Measurements from ENCODE around the gene JMJD7. TPM values are rescaled to one million over a fixed set of nuclear protein-coding genes. Genes with fewer than 3 reads are reported as not detected.

Gene JMJD7
- total RNA-seq, 1 donor from 2014 or later, result 26.2 TPM

DNA sequence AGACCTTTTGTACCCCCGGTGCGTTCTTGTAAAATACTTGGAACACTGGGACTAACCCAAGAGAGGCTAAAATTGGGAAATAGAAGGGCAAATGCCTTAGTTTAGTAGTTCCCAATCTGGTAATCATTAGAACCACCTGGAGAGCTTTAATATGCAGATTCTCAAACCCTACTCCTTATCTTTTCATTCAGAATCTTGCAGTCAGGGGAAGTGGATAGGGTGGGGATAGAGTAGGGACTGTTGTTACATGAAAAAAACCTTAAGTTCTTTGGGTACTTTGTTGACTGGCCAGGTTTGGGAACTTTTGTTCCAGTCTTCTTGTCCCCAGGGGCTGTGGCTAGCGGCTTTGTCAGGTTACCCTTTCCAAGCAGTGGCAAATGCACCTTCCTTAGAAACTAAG, 37.7 kb upstream of the JMJD7 start:
- no peak overlapping the region for H3K27ac Mint-ChIP-seq
- H3K27me3 Mint-ChIP-seq, result no peaks in the 10 kb centered on the region
- no peak for TF ChIP-seq CTCF (IDR thresholded peaks at IDR 0.05; ENCODE audit: unreplicated experiment)
- H3K4me3 Mint-ChIP-seq (ENCODE audit: low read depth), result no peak overlapping the region
- no peaks in the 10 kb centered on the region for H3K9me3 Mint-ChIP-seq (ENCODE audit: low read depth)
- peaks cover 19% of the 10 kb centered on the region for H3K4me1 Mint-ChIP-seq (ENCODE audit: low read depth)
- H3K36me3 Mint-ChIP-seq (ENCODE audit: insufficient read depth), result no peaks in the 10 kb centered on the region
- DNase-seq (ENCODE audit: low spot score, unreplicated experiment), result no peak

- H3K9me3 Mint-ChIP-seq (ENCODE audit: low read depth), result no peaks in the 10 kb centered on the region
- no peak for TF ChIP-seq CTCF (IDR thresholded peaks at IDR 0.05; ENCODE audit: unreplicated experiment)
- no peaks in the 10 kb centered on the region for H3K27me3 Mint-ChIP-seq
- no peak for DNase-seq (ENCODE audit: low spot score, unreplicated experiment)
- no peaks in the 10 kb centered on the region for H3K36me3 Mint-ChIP-seq (ENCODE audit: insufficient read depth)
- no peak overlapping the region for H3K27ac Mint-ChIP-seq
- peaks cover 19% of the 10 kb centered on the region for H3K4me1 Mint-ChIP-seq (ENCODE audit: low read depth)
- no peak overlapping the region for H3K4me3 Mint-ChIP-seq (ENCODE audit: low read depth)
Observed at GRCh38 chr15:41790756-41791546, 36.9 kb upstream of the JMJD7 start.

DNA sequence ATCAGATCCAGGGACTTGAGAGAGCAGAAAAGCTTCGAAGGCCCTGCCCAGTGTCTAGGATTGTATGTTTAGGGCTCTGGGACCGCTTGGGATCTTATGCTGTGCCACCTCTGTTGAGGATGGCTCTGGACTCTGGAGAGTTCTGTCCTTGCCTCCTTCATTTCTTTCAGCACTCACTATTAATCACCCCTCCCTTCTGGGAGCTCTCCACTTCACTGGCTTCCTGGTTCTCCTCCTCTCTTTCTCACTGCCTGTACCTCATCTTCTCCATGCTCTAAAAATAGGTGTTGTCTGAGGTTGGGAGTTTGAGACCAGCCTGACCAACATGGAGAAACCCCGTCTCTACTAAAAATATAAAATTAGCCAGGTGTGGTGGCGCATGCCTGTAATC, 36.4 kb upstream of the JMJD7 start:
- TF ChIP-seq CTCF (IDR thresholded peaks at IDR 0.05; ENCODE audit: unreplicated experiment), result no peak
- Mint-ChIP-seq H3K4me1 (ENCODE audit: low read depth) (peaks cover 19% of the 10 kb centered on the region), H3K9me3 (ENCODE audit: low read depth) (no peaks in the 10 kb centered on the region), H3K27ac (no peak overlapping the region), H3K4me3 (ENCODE audit: low read depth) (no peak overlapping the region), H3K27me3 (no peaks in the 10 kb centered on the region), H3K36me3 (ENCODE audit: insufficient read depth) (no peaks in the 10 kb centered on the region)
- no peak for DNase-seq (ENCODE audit: low spot score, unreplicated experiment)

DNA sequence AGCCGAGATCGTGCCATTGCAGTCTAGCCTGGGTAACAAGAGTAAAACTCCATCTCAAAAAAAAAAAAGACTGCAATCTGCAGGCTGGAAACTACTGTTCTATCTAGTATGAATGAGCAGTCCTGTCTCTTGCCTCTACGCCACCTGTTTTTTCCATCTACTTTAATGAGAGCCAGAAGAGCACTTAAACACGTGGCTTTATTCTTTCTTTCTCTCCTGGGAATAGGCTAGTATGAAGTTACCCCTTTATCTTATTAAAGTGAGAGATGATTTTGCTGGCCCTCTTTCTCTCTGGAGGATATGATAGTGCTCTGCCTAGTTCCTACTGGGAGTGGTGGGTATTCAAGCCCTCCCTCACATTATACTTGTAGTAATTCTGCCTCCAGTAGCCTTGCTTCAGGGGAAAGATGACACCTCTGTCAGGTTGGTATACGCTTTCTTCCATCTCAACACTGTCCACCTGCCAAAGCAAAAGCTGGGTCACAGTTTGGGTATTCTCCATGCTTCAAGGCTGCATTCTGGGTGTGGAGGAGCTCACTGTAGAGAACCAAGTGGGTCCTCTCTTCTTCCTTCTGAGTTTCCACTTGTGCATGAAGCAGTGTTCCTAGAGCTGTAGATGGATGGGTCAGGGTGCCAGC, 35.8 kb upstream of the JMJD7 start:
- H3K4me1 Mint-ChIP-seq (ENCODE audit: low read depth), result peaks cover 19% of the 10 kb centered on the region
- no peaks in the 10 kb centered on the region for H3K36me3 Mint-ChIP-seq (ENCODE audit: insufficient read depth)
- H3K27ac Mint-ChIP-seq, result no peak overlapping the region
- H3K9me3 Mint-ChIP-seq (ENCODE audit: low read depth), result no peaks in the 10 kb centered on the region
- no peak for DNase-seq (ENCODE audit: low spot score, unreplicated experiment)
- H3K4me3 Mint-ChIP-seq (ENCODE audit: low read depth), result no peak overlapping the region
- H3K27me3 Mint-ChIP-seq, result no peaks in the 10 kb centered on the region
- TF ChIP-seq CTCF (IDR thresholded peaks at IDR 0.05; ENCODE audit: unreplicated experiment), result no peak

DNA sequence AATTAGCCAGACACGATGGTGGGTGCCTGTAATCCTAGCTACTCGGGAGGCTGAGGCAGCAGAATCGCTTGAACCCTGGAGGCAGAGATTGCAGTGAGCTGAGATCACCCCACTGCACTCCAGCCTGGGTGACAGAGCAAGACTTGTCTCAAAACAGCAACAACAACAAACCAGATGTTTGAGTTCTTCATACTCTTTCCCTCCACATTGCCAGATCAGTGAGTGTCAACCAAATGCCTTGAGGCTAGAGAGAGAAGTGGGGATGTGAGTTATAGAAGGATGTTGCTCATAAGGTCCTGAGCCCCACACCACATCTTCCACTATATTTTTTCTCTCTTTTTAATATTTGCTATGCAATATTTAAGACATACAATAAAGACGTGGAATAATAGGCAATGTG, 33.8 kb upstream of the JMJD7 start:
- DNase-seq (ENCODE audit: low spot score, unreplicated experiment), result no peak
- H3K4me3 Mint-ChIP-seq (ENCODE audit: low read depth), result no peak overlapping the region
- H3K27me3 Mint-ChIP-seq, result no peaks in the 10 kb centered on the region
- no peaks in the 10 kb centered on the region for H3K9me3 Mint-ChIP-seq (ENCODE audit: low read depth)
- peaks cover 11% of the 10 kb centered on the region for H3K4me1 Mint-ChIP-seq (ENCODE audit: low read depth)
- no peaks in the 10 kb centered on the region for H3K36me3 Mint-ChIP-seq (ENCODE audit: insufficient read depth)
- no peak for TF ChIP-seq CTCF (IDR thresholded peaks at IDR 0.05; ENCODE audit: unreplicated experiment)
- no peak overlapping the region for H3K27ac Mint-ChIP-seq

Measured in progenitor cell of endocrine pancreas (in vitro differentiated cells).